Activated T-cell treated with anti-CD3 and anti-CD28 coated beads, Interleukin-2, amount 50 U/mL, for 48 hours (primary cell): ENCODE measurements around the gene F10.

Experiments used
- DNase-seq, 2 experiments: peaks; one replicate each; pipeline ENCODE4 v3.0.0-alpha.2; 2020

F10 gene

GRCh38 chr13:113117911-113118260 is 4.7 kb upstream of the F10 start:
- no peak for DNase-seq

GRCh38 chr13:113118261-113119021 is 4.2 kb upstream of the F10 start:
- DNase-seq: no peak

- DNase-seq: no peak
Measured at GRCh38 chr13:113119166-113119821, 3.3 kb upstream of the F10 start.

- DNase-seq: no peak
Measured at GRCh38 chr13:113119822-113120189, 2.8 kb upstream of the F10 start.

GRCh38 chr13:113120300-113121182 is 2.1 kb upstream of the F10 start:
- DNase-seq: no peak

GRCh38 chr13:113121183-113121927 is 1.2 kb upstream of the F10 start:
- no peak for DNase-seq

- no peak for DNase-seq
Measured at GRCh38 chr13:113121928-113122471, 599 bp upstream of the F10 start.

GRCh38 chr13:113123226-113124201 is 915 bp downstream of the F10 start:
- DNase-seq: peak in 1 of 2 experiments; percentile 43

- no peak for DNase-seq
Measured at GRCh38 chr13:113124211-113124970, 1.8 kb downstream of the F10 start.

GRCh38 chr13:113125506-113126264 is 3.1 kb downstream of the F10 start:
- DNase-seq: no peak

GRCh38 chr13:113126265-113127150 is 3.9 kb downstream of the F10 start:
- no peak for DNase-seq

GRCh38 chr13:113129480-113129879 is 6.9 kb downstream of the F10 start:
- DNase-seq: no peak

- DNase-seq: no peak
Measured at GRCh38 chr13:113129921-113130750, 7.5 kb downstream of the F10 start.

GRCh38 chr13:113135281-113135760 is 12.7 kb downstream of the F10 start:
- DNase-seq: no peak

- DNase-seq: no peak
Measured at GRCh38 chr13:113137691-113138298, 15.2 kb downstream of the F10 start.

GRCh38 chr13:113138792-113139551 is 16.4 kb downstream of the F10 start:
- no peak for DNase-seq
